ENCODE measurements around the gene SLF2. TPM values are rescaled to one million over a fixed set of nuclear protein-coding genes. Genes with fewer than 3 reads are reported as not detected.

Gene SLF2
- total RNA-seq, 2 experiments from 2014 or later, result 45.1 to 46.5 TPM

- Mint-ChIP-seq H3K36me3 (no peaks in the 10 kb centered on the region), H3K4me1 (peaks cover 1% of the 10 kb centered on the region), H3K4me3 (no peak overlapping the region), H3K27ac (no peak overlapping the region), H3K9me3 (no peaks in the 10 kb centered on the region), H3K27me3 (peaks cover 28% of the 10 kb centered on the region)
- no peak for ATAC-seq (ENCODE audit: low read depth)
- POLR2A ChIA-PET, result no interaction called here
- no peak for DNase-seq
Observed at GRCh38 chr10:100886521-100886920, 26.2 kb upstream of the SLF2 start.

- POLR2A ChIA-PET, result no interaction called here
- no peaks in the 10 kb centered on the region for H3K9me3 Mint-ChIP-seq
- no peak for ATAC-seq (ENCODE audit: low read depth)
- DNase-seq, result no peak
- H3K27me3 Mint-ChIP-seq, result peaks cover 31% of the 10 kb centered on the region
- H3K4me1 Mint-ChIP-seq, result peaks cover 1% of the 10 kb centered on the region
- H3K27ac Mint-ChIP-seq, result no peak overlapping the region
- H3K4me3 Mint-ChIP-seq, result no peak overlapping the region
- no peaks in the 10 kb centered on the region for H3K36me3 Mint-ChIP-seq
Observed at GRCh38 chr10:100886963-100887362, 25.8 kb upstream of the SLF2 start.

GRCh38 chr10:100887761-100888296 is 24.9 kb upstream of the SLF2 start:
- Mint-ChIP-seq H3K27me3 (peaks cover 40% of the 10 kb centered on the region), H3K4me1 (no peaks in the 10 kb centered on the region), H3K4me3 (no peak overlapping the region), H3K27ac (no peak overlapping the region), H3K36me3 (no peaks in the 10 kb centered on the region), H3K9me3 (no peaks in the 10 kb centered on the region)
- POLR2A ChIA-PET, result no interaction called here
- DNase-seq (no peak), ATAC-seq (ENCODE audit: low read depth) (no peak)

GRCh38 chr10:100888957-100889356 is 23.8 kb upstream of the SLF2 start:
- Mint-ChIP-seq H3K9me3 (no peaks in the 10 kb centered on the region), H3K4me1 (no peaks in the 10 kb centered on the region), H3K27ac (no peak overlapping the region), H3K4me3 (no peak overlapping the region), H3K27me3 (peaks cover 49% of the 10 kb centered on the region), H3K36me3 (no peaks in the 10 kb centered on the region)
- DNase-seq, result no peak
- no peak for ATAC-seq (ENCODE audit: low read depth)
- POLR2A ChIA-PET, result no interaction called here

GRCh38 chr10:100889546-100889945 is 23.2 kb upstream of the SLF2 start:
- Mint-ChIP-seq H3K27me3 (peaks cover 54% of the 10 kb centered on the region), H3K4me3 (no peak overlapping the region), H3K36me3 (no peaks in the 10 kb centered on the region), H3K9me3 (no peaks in the 10 kb centered on the region), H3K27ac (no peak overlapping the region), H3K4me1 (no peaks in the 10 kb centered on the region)
- ATAC-seq (ENCODE audit: low read depth), result no peak
- POLR2A ChIA-PET, result no interaction called here
- DNase-seq, result no peak

GRCh38 chr10:100890141-100890672 is 22.6 kb upstream of the SLF2 start:
- Mint-ChIP-seq H3K27ac (no peak overlapping the region), H3K27me3 (peaks cover 60% of the 10 kb centered on the region), H3K36me3 (no peaks in the 10 kb centered on the region), H3K4me1 (no peaks in the 10 kb centered on the region), H3K9me3 (no peaks in the 10 kb centered on the region), H3K4me3 (no peak overlapping the region)
- DNase-seq (no peak), ATAC-seq (ENCODE audit: low read depth) (no peak)
- POLR2A ChIA-PET, result no interaction called here

- H3K27me3 Mint-ChIP-seq, result peaks cover 66% of the 10 kb centered on the region
- POLR2A ChIA-PET, result no interaction called here
- H3K36me3 Mint-ChIP-seq, result no peaks in the 10 kb centered on the region
- ATAC-seq (ENCODE audit: low read depth) (no peak), DNase-seq (no peak)
- no peak overlapping the region for H3K27ac Mint-ChIP-seq
- no peaks in the 10 kb centered on the region for H3K4me1 Mint-ChIP-seq
- no peaks in the 10 kb centered on the region for H3K9me3 Mint-ChIP-seq
- H3K4me3 Mint-ChIP-seq, result no peak overlapping the region
Observed at GRCh38 chr10:100890673-100891317, 22.0 kb upstream of the SLF2 start.

GRCh38 chr10:100894033-100894432 is 18.7 kb upstream of the SLF2 start:
- no peaks in the 10 kb centered on the region for H3K9me3 Mint-ChIP-seq
- POLR2A ChIA-PET, result no interaction called here
- H3K27me3 Mint-ChIP-seq, result peaks cover 65% of the 10 kb centered on the region
- no peak overlapping the region for H3K27ac Mint-ChIP-seq
- ATAC-seq (ENCODE audit: low read depth) (no peak), DNase-seq (no peak)
- no peaks in the 10 kb centered on the region for H3K4me1 Mint-ChIP-seq
- H3K4me3 Mint-ChIP-seq, result no peak overlapping the region
- H3K36me3 Mint-ChIP-seq, result no peaks in the 10 kb centered on the region

GRCh38 chr10:100894589-100895294 is 18.0 kb upstream of the SLF2 start:
- no peak for DNase-seq
- POLR2A ChIA-PET, result no interaction called here
- no peak overlapping the region for H3K4me3 Mint-ChIP-seq
- H3K4me1 Mint-ChIP-seq, result no peaks in the 10 kb centered on the region
- no peaks in the 10 kb centered on the region for H3K36me3 Mint-ChIP-seq
- no peak for ATAC-seq (ENCODE audit: low read depth)
- H3K27me3 Mint-ChIP-seq, result peaks cover 67% of the 10 kb centered on the region
- H3K27ac Mint-ChIP-seq, result no peak overlapping the region
- no peaks in the 10 kb centered on the region for H3K9me3 Mint-ChIP-seq

- Mint-ChIP-seq H3K4me3 (no peak overlapping the region), H3K4me1 (no peaks in the 10 kb centered on the region), H3K27me3 (peaks cover 67% of the 10 kb centered on the region), H3K9me3 (no peaks in the 10 kb centered on the region), H3K36me3 (no peaks in the 10 kb centered on the region), H3K27ac (no peak overlapping the region)
- no peak for ATAC-seq (ENCODE audit: low read depth)
- POLR2A ChIA-PET, result interaction anchor here (1.1 kb wide), 1 partner anchor 17 kb away, joined by 3 read pairs; the partner anchor contains the start of gene SLF2
- no peak for DNase-seq
Observed at GRCh38 chr10:100895346-100895745, 17.4 kb upstream of the SLF2 start.

- POLR2A ChIA-PET, result interaction anchor here (1.1 kb wide), 1 partner anchor 16 kb away, joined by 3 read pairs; the partner anchor contains the start of gene SLF2
- H3K36me3 Mint-ChIP-seq, result no peaks in the 10 kb centered on the region
Observed at GRCh38 chr10:100895896-100896295, 16.9 kb upstream of the SLF2 start.

GRCh38 chr10:100896876-100897461 is 15.8 kb upstream of the SLF2 start:
- no peak for DNase-seq
- no peak overlapping the region for H3K4me3 Mint-ChIP-seq
- no peaks in the 10 kb centered on the region for H3K9me3 Mint-ChIP-seq
- POLR2A ChIA-PET, result no interaction called here
- H3K27ac Mint-ChIP-seq, result no peak overlapping the region
- peaks cover 62% of the 10 kb centered on the region for H3K27me3 Mint-ChIP-seq
- no peaks in the 10 kb centered on the region for H3K4me1 Mint-ChIP-seq
- no peak for ATAC-seq (ENCODE audit: low read depth)
- H3K36me3 Mint-ChIP-seq, result no peaks in the 10 kb centered on the region

More at GRCh38 chr10:100895896-100896295, 16.9 kb upstream of the SLF2 start:
- no peak overlapping the region for H3K4me3 Mint-ChIP-seq
- H3K4me1 Mint-ChIP-seq, result no peaks in the 10 kb centered on the region
- peaks cover 64% of the 10 kb centered on the region for H3K27me3 Mint-ChIP-seq
- no peak overlapping the region for H3K27ac Mint-ChIP-seq
- ATAC-seq (ENCODE audit: low read depth) (no peak), DNase-seq (no peak)
- no peaks in the 10 kb centered on the region for H3K9me3 Mint-ChIP-seq

- Mint-ChIP-seq H3K27ac (no peak overlapping the region), H3K4me1 (no peaks in the 10 kb centered on the region), H3K36me3 (no peaks in the 10 kb centered on the region), H3K4me3 (no peak overlapping the region), H3K27me3 (peaks cover 52% of the 10 kb centered on the region), H3K9me3 (no peaks in the 10 kb centered on the region)
- POLR2A ChIA-PET, result no interaction called here
- DNase-seq (no peak), ATAC-seq (ENCODE audit: low read depth) (no peak)
Observed at GRCh38 chr10:100897976-100898375, 14.8 kb upstream of the SLF2 start.
